GM21576 (cell line): ENCODE results near the gene GATD1.

Experiments used
- ATAC-seq: cut with Tn5 transposase; IDR thresholded peaks from one replicate; pipeline ENCODE4 v1.9.1; 2021; ENCODE audit warnings: mild to moderate bottlenecking, moderate library complexity; ENCODE audit not compliant: unreplicated experiment

GATD1 gene

GRCh38 chr11:796565-797295, 19.4 kb upstream of the GATD1 start:
- no peak for ATAC-seq

GRCh38 chr11:795634-796564, 18.6 kb upstream of the GATD1 start:
- no peak for ATAC-seq

GRCh38 chr11:794766-795633, 17.7 kb upstream of the GATD1 start:
- ATAC-seq = no peak

GRCh38 chr11:794013-794765, 16.9 kb upstream of the GATD1 start:
- no peak for ATAC-seq

GRCh38 chr11:793556-793955, 16.3 kb upstream of the GATD1 start:
- ATAC-seq = no peak

- no peak for ATAC-seq
Measured at GRCh38 chr11:792873-793272, 15.6 kb upstream of the GATD1 start.

- no peak for ATAC-seq
Measured at GRCh38 chr11:792535-792821, 15.2 kb upstream of the GATD1 start.

GRCh38 chr11:791658-792534, 14.6 kb upstream of the GATD1 start:
- no peak for ATAC-seq

GRCh38 chr11:790721-791564, 13.7 kb upstream of the GATD1 start:
- no peak for ATAC-seq

GRCh38 chr11:789943-790342, 12.7 kb upstream of the GATD1 start, which contains the start of gene CEND1:
Gene CEND1 (minus strand): TSS chr11:790090. CDS start chr11:788576, 1,514 bp downstream.
- no peak for ATAC-seq

GRCh38 chr11:788953-789940, 12.0 kb upstream of the GATD1 start:
- ATAC-seq = no peak

- ATAC-seq = no peak
Measured at GRCh38 chr11:788009-788640, 10.8 kb upstream of the GATD1 start.

GRCh38 chr11:787084-787675, 9.9 kb upstream of the GATD1 start:
- no peak for ATAC-seq

GRCh38 chr11:786235-787083, 9.2 kb upstream of the GATD1 start:
- no peak for ATAC-seq

- no peak for ATAC-seq
Measured at GRCh38 chr11:783581-784015, 6.3 kb upstream of the GATD1 start.
